ENCODE measurements around the gene FAM193A.
"Not testable (repeated sequence)": the region's sequence is repeated elsewhere in the genome, so short reads cannot be mapped to it uniquely, and the experiment has no call there.

FAM193A gene

GRCh38 chr4:2754848-2755819 lies 218.7 kb downstream of the FAM193A start:
- Histone ChIP-seq H3K9me3 (ENCODE audit: control insufficient read depth, insufficient read depth, low read depth, low read length) (no peaks in the 10 kb centered on the region), H3K36me3 (ENCODE audit: control insufficient read depth, insufficient read depth, low read length) (0 out of 2 replicates have a peak, but pooled peaks cover 7% of the 10 kb centered on the region), H3K27ac (ENCODE audit: low read depth, low read length) (no peak overlapping the region), H3K4me3 (ENCODE audit: low read depth, low read length) (peak overlapping the region; percentile 86), H3K9ac (ENCODE audit: low read length) (peak overlapping the region; percentile 12), H3K27me3 (ENCODE audit: control insufficient read depth, insufficient read depth, low read length) (no peaks in the 10 kb centered on the region), H3K4me1 (ENCODE audit: control insufficient read depth, insufficient read depth, low read length) (peaks cover 12% of the 10 kb centered on the region; the same call in 1 of the 2 replicates)

GRCh38 chr4:2755821-2756690 lies 219.6 kb downstream of the FAM193A start, which contains the start of gene TNIP2:
TSS of gene TNIP2 (minus strand) at chr4:2756336. CDS start at chr4:2756289, 47 bp downstream.
- peaks cover 19% of the 10 kb centered on the region for H3K4me1 ChIP-seq (ENCODE audit: control insufficient read depth, insufficient read depth, low read length)
- H3K27ac ChIP-seq (ENCODE audit: low read depth, low read length): no peak within 1 kb of the TSS
- H3K4me3 ChIP-seq (ENCODE audit: low read depth, low read length): peak within 1 kb of the TSS; percentile 86
- H3K36me3 ChIP-seq (ENCODE audit: control insufficient read depth, insufficient read depth, low read length): 0 out of 2 replicates have a peak, but pooled peaks cover 7% of the 10 kb centered on the region
- H3K9me3 ChIP-seq (ENCODE audit: control insufficient read depth, insufficient read depth, low read depth, low read length): no peaks in the 10 kb centered on the region
- peak within 1 kb of the TSS; percentile 88 for H3K9ac ChIP-seq (ENCODE audit: low read length)
- no peaks in the 10 kb centered on the region for H3K27me3 ChIP-seq (ENCODE audit: control insufficient read depth, insufficient read depth, low read length)

- H3K4me3 ChIP-seq (ENCODE audit: low read depth, low read length): peak overlapping the region; percentile 54
- peaks cover 26% of the 10 kb centered on the region for H3K4me1 ChIP-seq (ENCODE audit: control insufficient read depth, insufficient read depth, low read length)
- H3K36me3 ChIP-seq (ENCODE audit: control insufficient read depth, insufficient read depth, low read length): 0 out of 2 replicates have a peak, but pooled peaks cover 7% of the 10 kb centered on the region
- no peaks in the 10 kb centered on the region for H3K9me3 ChIP-seq (ENCODE audit: control insufficient read depth, insufficient read depth, low read depth, low read length)
- H3K27ac ChIP-seq (ENCODE audit: low read depth, low read length): no peak overlapping the region
- peak overlapping the region; percentile 14 for H3K9ac ChIP-seq (ENCODE audit: low read length)
- H3K27me3 ChIP-seq (ENCODE audit: control insufficient read depth, insufficient read depth, low read length): no peaks in the 10 kb centered on the region
These were observed 220.4 kb downstream of the FAM193A start for GRCh38 chr4:2756691-2757350.

- H3K9me3 ChIP-seq (ENCODE audit: control insufficient read depth, insufficient read depth, low read depth, low read length): no peaks in the 10 kb centered on the region
These were observed 221.0 kb downstream of the FAM193A start for GRCh38 chr4:2757426-2757825.

GRCh38 chr4:2761035-2761923 lies 224.8 kb downstream of the FAM193A start:
- no peak overlapping the region for H3K4me3 ChIP-seq (ENCODE audit: low read depth, low read length)
- peaks cover 18% of the 10 kb centered on the region for H3K4me1 ChIP-seq (ENCODE audit: control insufficient read depth, insufficient read depth, low read length)
- H3K27ac ChIP-seq (ENCODE audit: low read depth, low read length): no peak overlapping the region
- no peaks in the 10 kb centered on the region for H3K9me3 ChIP-seq (ENCODE audit: control insufficient read depth, insufficient read depth, low read depth, low read length)
- H3K36me3 ChIP-seq (ENCODE audit: control insufficient read depth, insufficient read depth, low read length): no peaks in the 10 kb centered on the region
- no peak overlapping the region for H3K9ac ChIP-seq (ENCODE audit: low read length)
- no peaks in the 10 kb centered on the region for H3K27me3 ChIP-seq (ENCODE audit: control insufficient read depth, insufficient read depth, low read length)

More at GRCh38 chr4:2757426-2757825, 221.0 kb downstream of the FAM193A start:
- no peak overlapping the region for H3K27ac ChIP-seq (ENCODE audit: low read depth, low read length)
- no peaks in the 10 kb centered on the region for H3K27me3 ChIP-seq (ENCODE audit: control insufficient read depth, insufficient read depth, low read length)
- 0 out of 2 replicates have a peak, but pooled peaks cover 5% of the 10 kb centered on the region for H3K36me3 ChIP-seq (ENCODE audit: control insufficient read depth, insufficient read depth, low read length)
- no peak overlapping the region for H3K4me3 ChIP-seq (ENCODE audit: low read depth, low read length)
- H3K9ac ChIP-seq (ENCODE audit: low read length): no peak overlapping the region
- peaks cover 26% of the 10 kb centered on the region for H3K4me1 ChIP-seq (ENCODE audit: control insufficient read depth, insufficient read depth, low read length)

GRCh38 chr4:2762048-2762447 lies 225.6 kb downstream of the FAM193A start:
- Histone ChIP-seq H3K9me3 (ENCODE audit: control insufficient read depth, insufficient read depth, low read depth, low read length) (peaks cover 3% of the 10 kb centered on the region), H3K9ac (ENCODE audit: low read length) (no peak overlapping the region), H3K36me3 (ENCODE audit: control insufficient read depth, insufficient read depth, low read length) (no peaks in the 10 kb centered on the region), H3K27ac (ENCODE audit: low read depth, low read length) (no peak overlapping the region), H3K4me3 (ENCODE audit: low read depth, low read length) (no peak overlapping the region), H3K27me3 (ENCODE audit: control insufficient read depth, insufficient read depth, low read length) (no peaks in the 10 kb centered on the region), H3K4me1 (ENCODE audit: control insufficient read depth, insufficient read depth, low read length) (peaks cover 14% of the 10 kb centered on the region)

GRCh38 chr4:2762486-2763370 lies 226.3 kb downstream of the FAM193A start:
- not testable (repeated sequence) for H3K9me3 ChIP-seq (ENCODE audit: control insufficient read depth, insufficient read depth, low read depth, low read length)

GRCh38 chr4:2763511-2763967 lies 227.1 kb downstream of the FAM193A start:
- H3K27ac ChIP-seq (ENCODE audit: low read depth, low read length): no peak overlapping the region
- peak overlapping the region; percentile 53; the same call in 1 of the 2 replicates for H3K4me3 ChIP-seq (ENCODE audit: low read depth, low read length)
- peaks cover 3% of the 10 kb centered on the region for H3K9me3 ChIP-seq (ENCODE audit: control insufficient read depth, insufficient read depth, low read depth, low read length)
- H3K36me3 ChIP-seq (ENCODE audit: control insufficient read depth, insufficient read depth, low read length): no peaks in the 10 kb centered on the region
- peaks cover 25% of the 10 kb centered on the region for H3K4me1 ChIP-seq (ENCODE audit: control insufficient read depth, insufficient read depth, low read length)
- H3K27me3 ChIP-seq (ENCODE audit: control insufficient read depth, insufficient read depth, low read length): no peaks in the 10 kb centered on the region
- H3K9ac ChIP-seq (ENCODE audit: low read length): no peak overlapping the region

More at GRCh38 chr4:2762486-2763370, 226.3 kb downstream of the FAM193A start:
- peaks cover 17% of the 10 kb centered on the region for H3K4me1 ChIP-seq (ENCODE audit: control insufficient read depth, insufficient read depth, low read length)
- not testable (repeated sequence) for H3K27ac ChIP-seq (ENCODE audit: low read depth, low read length); H3K4me3 ChIP-seq (ENCODE audit: low read depth, low read length); H3K9ac ChIP-seq (ENCODE audit: low read length); H3K36me3 ChIP-seq (ENCODE audit: control insufficient read depth, insufficient read depth, low read length); H3K27me3 ChIP-seq (ENCODE audit: control insufficient read depth, insufficient read depth, low read length)

GRCh38 chr4:2765832-2766526 lies 229.5 kb downstream of the FAM193A start:
- H3K4me1 ChIP-seq (ENCODE audit: control insufficient read depth, insufficient read depth, low read length): peaks cover 28% of the 10 kb centered on the region
- peaks cover 3% of the 10 kb centered on the region for H3K9me3 ChIP-seq (ENCODE audit: control insufficient read depth, insufficient read depth, low read depth, low read length)
- H3K27ac ChIP-seq (ENCODE audit: low read depth, low read length): no peak overlapping the region
- no peak overlapping the region for H3K9ac ChIP-seq (ENCODE audit: low read length)
- H3K4me3 ChIP-seq (ENCODE audit: low read depth, low read length): no peak overlapping the region
- H3K36me3 ChIP-seq (ENCODE audit: control insufficient read depth, insufficient read depth, low read length): no peaks in the 10 kb centered on the region
- H3K27me3 ChIP-seq (ENCODE audit: control insufficient read depth, insufficient read depth, low read length): no peaks in the 10 kb centered on the region

Data from HUES6 (cell line).